Daoy (cell line): ENCODE data around the gene CD83. TPM values are rescaled to one million over a fixed set of nuclear protein-coding genes. Genes with fewer than 3 reads are reported as not detected.
A peak's percentile ranks its signal among the peaks of the same experiment; 100 is the strongest.
"Not testable (repeated sequence)": the region's sequence is repeated elsewhere in the genome, so short reads cannot be mapped to it uniquely, and the experiment has no call there.

ENCODE experiments used
- DNase-seq: peaks from one replicate; pipeline ENCODE4 v3.0.0-alpha.2; 2015; ENCODE audit warnings: low read depth
- total RNA-seq: library from RNA; depleted of rRNA; stranded (reverse); fragments of >200 nt; shearing (Covaris generic); gene quantifications from 2 replicates; pipeline ENCODE4 v1.2.3, GENCODE V29; 2014

The CD83 gene
- total RNA-seq, 1 experiment from 2014 or later, result 16.8 TPM

DNA sequence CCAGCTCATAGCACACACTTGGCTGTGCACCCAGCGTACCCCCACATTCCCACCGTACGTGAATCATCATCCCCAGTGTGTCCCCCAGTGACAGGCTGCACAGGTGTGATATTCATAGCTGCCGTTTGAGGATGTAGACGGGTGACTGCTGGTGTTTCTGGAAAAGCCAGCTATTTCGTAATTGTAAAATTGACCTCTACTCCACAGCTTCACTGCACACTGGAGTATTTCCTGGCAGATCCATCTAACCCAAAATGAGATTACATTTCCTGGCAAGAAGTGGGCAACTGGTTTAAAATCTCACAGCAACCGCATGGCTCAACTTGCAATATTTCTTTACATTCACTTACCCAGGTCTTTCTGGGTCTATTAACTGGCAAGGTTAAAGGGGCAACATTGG is 30.3 kb downstream of the CD83 start:
- DNase-seq, result no peak

DNA sequence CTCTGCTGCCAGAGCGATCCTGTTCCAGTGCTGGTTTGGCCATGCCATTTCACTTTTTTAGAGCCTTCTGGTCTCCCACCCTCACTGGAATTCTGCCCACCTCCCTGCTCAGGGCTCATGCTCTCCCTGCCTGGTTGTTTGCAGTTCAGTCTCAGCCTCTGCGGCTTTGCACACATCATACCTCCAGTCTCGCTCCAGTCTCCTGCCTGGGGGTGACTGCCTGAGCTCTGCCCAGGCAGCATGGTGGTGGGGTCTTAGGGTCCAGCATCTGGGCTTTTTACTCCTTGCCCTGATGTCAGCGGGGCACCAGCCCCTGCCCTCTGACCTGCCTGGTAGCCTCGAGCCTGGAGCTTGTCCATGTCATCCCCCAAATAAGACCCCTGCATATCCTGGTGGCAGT is 30.9 kb downstream of the CD83 start:
- DNase-seq, result no peak

DNA sequence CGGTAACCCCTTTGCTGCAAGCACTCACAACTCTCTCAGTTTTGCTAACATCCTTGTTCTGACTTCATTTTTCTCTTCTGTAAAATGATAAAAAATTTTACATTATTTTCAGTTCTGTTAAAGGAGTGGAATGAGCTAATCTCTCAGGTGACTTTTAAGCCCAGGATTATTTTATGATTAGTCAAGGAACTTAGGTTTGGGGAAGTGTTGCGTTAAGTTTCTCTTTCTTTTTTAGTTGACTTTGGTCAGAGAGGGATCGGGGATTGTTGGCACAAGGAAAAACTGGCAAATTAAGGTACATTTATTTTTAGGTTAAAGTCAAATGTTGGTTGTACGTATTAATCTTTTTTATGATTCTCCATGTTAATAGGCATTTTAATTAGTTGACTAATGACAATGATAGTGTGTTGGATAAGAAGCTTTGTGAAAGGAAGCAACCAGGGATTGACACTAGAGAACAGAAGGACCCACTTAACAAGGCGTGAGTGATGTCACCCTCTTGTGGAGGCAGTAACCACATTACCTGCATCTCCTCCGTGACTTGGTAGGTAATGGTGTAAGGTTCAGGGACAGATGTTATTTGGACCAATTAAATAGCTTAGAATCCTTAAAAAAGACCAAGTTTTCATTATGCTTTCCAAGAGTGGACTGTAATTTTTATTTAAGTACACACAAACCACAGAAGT is 31.6 kb downstream of the CD83 start:
- DNase-seq, result no peak

DNA sequence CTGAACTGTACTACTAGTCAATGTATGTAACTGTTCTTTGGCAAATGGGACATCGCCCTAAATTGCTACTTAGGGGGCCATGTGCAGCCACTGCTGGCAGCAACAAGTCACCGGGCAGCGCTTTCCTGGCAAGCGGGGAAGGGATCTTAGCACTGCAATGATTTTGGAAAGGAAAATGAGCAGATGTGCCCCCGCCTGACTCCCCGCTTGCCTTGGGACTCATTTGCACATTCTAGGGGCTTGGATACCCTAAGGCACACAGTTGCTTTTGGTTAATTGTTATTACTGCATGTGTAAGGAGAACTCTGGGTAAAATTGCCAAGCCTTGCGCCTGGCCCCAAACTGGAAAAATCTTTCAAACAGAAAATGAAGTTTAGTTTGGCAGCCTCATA is 32.2 kb downstream of the CD83 start:
- no peak for DNase-seq

GRCh38 chr6:14151300-14151699 is 33.7 kb downstream of the CD83 start:
- DNase-seq, result not testable (repeated sequence)

GRCh38 chr6:14151773-14152172 is 34.2 kb downstream of the CD83 start:
- no peak for DNase-seq

DNA sequence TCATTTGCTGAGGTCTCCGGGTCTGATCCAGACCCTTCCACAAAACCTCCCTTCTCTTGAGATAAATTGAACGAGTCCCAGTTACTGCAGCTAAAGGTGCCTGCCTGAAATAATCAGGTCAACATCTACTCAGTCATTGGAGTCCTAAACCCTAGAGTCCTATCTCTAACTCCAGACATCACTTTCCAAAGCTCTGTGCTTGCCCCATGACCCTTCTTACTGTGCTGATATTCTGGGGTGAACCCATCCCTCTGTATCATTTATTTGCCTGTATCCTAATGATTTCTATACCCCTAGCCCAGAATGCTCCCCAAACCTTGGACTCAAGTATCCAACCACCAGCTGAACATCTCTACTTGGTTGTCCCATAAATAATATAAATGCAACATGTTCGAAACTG is 35.7 kb downstream of the CD83 start:
- no peak for DNase-seq

- no peak for DNase-seq
These were observed 41.5 kb downstream of the CD83 start for GRCh38 chr6:14159090-14159489.

DNA sequence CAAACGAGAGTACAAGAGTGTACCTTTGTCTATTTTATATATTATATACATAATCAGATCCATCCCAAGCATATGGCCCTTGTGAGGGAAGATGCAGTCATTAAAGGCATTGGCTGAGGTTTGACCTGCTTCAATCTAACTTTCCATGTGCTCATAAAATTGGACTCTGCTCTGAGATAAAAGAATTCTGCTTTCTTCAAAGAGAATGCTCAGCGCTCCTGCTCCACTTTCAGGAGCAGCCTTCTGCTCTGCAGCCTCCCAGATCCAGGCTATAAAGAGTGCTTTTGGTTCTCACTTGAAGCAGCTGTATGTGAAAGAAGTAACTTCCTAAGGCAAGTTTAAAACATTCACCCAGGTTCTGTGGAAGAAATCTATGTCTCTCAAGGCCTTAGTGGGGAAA is 45.3 kb downstream of the CD83 start:
- DNase-seq, result no peak

DNA sequence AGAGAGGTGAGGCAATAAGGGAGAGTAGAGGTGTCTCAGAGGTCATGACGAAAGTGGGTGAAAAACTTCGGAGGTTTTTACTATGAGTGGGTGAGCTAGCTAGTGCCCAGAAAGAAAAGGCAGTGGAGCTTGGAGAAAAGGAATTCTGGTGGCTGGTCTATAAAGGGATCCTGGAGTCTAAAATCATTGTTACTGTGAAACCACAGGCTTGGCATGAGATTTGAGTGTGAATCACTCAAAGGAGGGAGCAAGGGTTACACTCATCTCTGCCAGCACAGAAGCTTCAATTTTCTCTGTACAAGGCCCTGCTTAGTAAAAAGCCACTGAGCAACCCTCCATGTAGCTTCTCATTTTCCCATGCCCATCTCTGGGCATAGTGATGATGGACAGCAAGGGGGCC is 47.5 kb downstream of the CD83 start:
- peak; percentile 79 for DNase-seq

DNA sequence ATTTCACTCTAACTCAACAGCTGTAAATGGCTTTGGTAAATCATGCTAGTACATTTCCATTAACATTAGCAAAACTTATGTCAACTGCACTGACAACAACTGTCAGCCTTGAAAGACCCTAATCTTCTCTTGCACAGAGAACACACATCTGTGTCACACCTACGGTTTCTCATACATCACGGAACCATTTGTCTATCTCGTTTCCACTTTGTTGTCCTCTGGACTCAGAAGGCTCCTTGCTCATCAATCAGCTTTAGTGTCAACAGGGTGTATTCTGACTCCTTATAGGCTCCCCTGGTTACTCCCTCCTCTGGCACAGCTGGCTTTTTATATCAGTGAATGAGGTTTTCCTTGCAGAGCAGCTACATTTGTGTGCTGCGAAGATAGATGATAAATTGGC is 49.3 kb downstream of the CD83 start:
- no peak for DNase-seq

GRCh38 chr6:14170128-14170527 is 52.6 kb downstream of the CD83 start:
- DNase-seq, result no peak

DNA sequence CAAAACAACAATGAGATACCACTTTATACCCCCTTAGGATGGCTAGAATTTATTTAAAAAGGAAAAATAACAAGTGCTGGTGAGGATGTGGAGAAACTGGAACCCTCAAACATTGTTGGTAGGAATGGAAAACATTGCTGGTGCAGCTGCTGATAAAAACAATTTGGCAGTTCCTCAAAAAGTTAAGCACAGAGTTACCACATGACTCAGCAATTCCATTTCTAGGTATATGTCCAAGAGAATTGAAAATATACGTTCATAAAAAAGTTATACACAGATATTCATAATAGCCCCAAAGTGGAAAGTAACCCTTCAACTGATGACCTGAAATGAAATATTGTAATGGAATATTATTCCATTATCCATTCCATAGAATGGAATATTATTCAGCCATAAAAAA is 55.0 kb downstream of the CD83 start:
- DNase-seq, result no peak

- DNase-seq, result no peak
These were observed 56.7 kb downstream of the CD83 start for GRCh38 chr6:14174226-14174625.

- DNase-seq, result no peak
These were observed 57.4 kb downstream of the CD83 start for GRCh38 chr6:14174996-14175395.

DNA sequence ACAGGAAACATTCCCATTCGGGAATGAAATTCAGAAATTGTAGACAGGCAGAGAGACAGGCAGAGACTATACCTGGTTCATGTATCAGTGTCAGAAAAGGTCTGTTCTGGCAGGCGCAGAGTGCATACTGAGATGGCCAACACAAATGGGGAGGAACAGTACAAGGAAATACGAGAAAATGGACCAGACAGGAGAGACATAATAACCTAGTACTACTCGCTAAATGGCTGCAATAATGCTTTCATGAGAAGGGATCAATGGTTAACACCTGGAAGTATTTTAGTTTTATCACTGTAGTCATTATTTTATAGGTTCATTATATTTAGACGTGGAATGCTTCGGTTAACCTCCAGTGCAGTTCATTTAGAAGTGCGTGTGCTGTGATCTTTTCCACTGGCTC is 58.9 kb downstream of the CD83 start:
- no peak for DNase-seq

GRCh38 chr6:14177413-14178082 is 60.0 kb downstream of the CD83 start:
- no peak for DNase-seq

DNA sequence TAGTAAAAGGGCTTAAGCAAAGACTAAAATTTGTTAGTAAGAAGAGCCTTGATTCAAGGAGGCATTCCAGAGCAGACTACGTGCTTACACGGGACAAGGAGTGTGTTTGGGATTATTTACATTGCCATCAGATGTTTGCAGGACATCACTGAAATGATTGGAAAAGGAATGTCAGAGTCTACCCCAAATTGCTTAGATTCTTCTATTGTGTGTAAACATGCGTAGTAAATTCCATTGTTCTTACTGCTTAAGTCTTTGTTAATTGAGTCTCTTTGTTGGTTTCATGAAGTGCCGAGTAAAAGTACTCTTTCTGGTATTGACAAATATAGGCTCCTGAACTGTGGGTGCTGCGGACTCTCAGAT is 60.5 kb downstream of the CD83 start:
- no peak for DNase-seq

DNA sequence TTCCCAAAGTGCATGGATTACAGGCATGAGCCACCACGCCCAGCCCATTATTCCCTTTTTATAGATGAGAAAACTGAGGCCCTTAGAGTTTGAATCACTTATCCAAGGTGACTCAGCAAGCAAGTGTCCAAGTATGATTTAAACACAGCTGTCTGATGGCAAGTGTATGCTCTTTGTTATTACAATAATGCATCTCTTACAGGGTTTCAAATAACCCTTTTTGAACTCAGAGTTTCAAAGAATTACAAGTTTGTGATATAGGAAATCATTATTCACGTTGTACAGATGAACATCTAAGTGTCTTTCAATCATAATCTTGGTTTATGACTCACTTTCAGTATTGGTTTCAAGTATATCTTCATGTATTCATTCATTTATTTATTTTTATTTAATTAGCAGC is 63.0 kb downstream of the CD83 start:
- no peak for DNase-seq

DNA sequence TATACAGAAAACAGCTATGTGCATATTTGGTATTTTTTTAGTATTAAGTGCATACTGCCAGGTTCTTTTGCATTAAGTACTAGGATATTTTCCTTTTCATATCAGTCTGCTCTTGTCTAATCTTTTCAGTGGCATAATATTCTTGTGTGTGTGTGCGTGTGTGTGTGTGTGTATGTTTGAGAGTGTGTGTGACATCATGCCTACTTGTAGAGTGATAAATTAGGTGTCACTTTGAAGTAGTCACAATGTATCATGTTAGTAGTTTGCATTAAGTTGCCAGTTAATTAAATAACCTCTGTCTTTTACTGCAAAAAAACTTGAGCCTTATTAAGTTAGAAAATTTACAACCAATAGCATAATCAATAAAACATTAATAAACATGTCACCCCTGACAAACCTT is 65.3 kb downstream of the CD83 start:
- DNase-seq, result no peak
